ENCODE data around the gene SMNDC1. TPM values are rescaled to one million over a fixed set of nuclear protein-coding genes. Genes with fewer than 3 reads are reported as not detected.

The SMNDC1 gene
- total RNA-seq, 6 donors from 2014 or later: 13.5 to 28.2 (median 22.9) TPM

GRCh38 chr10:110313674-110314073 lies 9.0 kb upstream of the SMNDC1 start:
- Histone ChIP-seq H3K4me3 (no peak overlapping the region), H3K27me3 (no peaks in the 10 kb centered on the region), H3K9me3 (no peaks in the 10 kb centered on the region), H3K27ac (no peak overlapping the region), H3K36me3 (no peaks in the 10 kb centered on the region), H3K4me1 (peaks cover 0 to 4% (median 1%) of the 10 kb centered on the region in 4 donors)
- ATAC-seq (ENCODE audit: low FRiP score in 2 of 2): no peak
- 74 to 78% methylated on average over 2 of the region's 2 CpGs for WGBS, 2 donors
- DNase-seq: no peak
- TF ChIP-seq CTCF (IDR thresholded peaks at IDR 0.05) (no peak), POLR2AphosphoS5 (IDR thresholded peaks at IDR 0.05) (no peak), POLR2A (IDR thresholded peaks at IDR 0.05) (no peak), EP300 (IDR thresholded peaks at IDR 0.05) (no peak)

GRCh38 chr10:110312206-110312605 lies 7.5 kb upstream of the SMNDC1 start:
- Histone ChIP-seq H3K36me3 (no peaks in the 10 kb centered on the region), H3K4me1 (peaks cover 0 to 4% (median 1%) of the 10 kb centered on the region in 4 donors), H3K27ac (no peak overlapping the region), H3K4me3 (no peak overlapping the region), H3K27me3 (no peaks in the 10 kb centered on the region), H3K9me3 (no peaks in the 10 kb centered on the region)
- DNase-seq: no peak
- 75 to 84% methylated on average over 2 of the region's 2 CpGs for WGBS, 2 donors
- TF ChIP-seq EP300 (IDR thresholded peaks at IDR 0.05) (no peak), POLR2AphosphoS5 (IDR thresholded peaks at IDR 0.05) (no peak), CTCF (IDR thresholded peaks at IDR 0.05) (no peak), POLR2A (IDR thresholded peaks at IDR 0.05) (no peak)
- no peak for ATAC-seq (ENCODE audit: low FRiP score in 2 of 2)

- 4 to 9% methylated on average over 3 of the region's 3 CpGs for WGBS, 2 donors
- Histone ChIP-seq H3K36me3 (no peaks in the 10 kb centered on the region), H3K9me3 (no peaks in the 10 kb centered on the region), H3K27me3 (no peaks in the 10 kb centered on the region), H3K4me3 (no peak overlapping the region), H3K27ac (no peak overlapping the region), H3K4me1 (peaks cover 0 to 4% (median 2%) of the 10 kb centered on the region in 4 donors)
- peak in 1 of 2 donors; percentile 81 for ATAC-seq (ENCODE audit: low FRiP score in 2 of 2)
- TF ChIP-seq CTCF (IDR thresholded peaks at IDR 0.05): peak; percentile 48 to 74 (median 64)
- no peak for TF ChIP-seq EP300 (IDR thresholded peaks at IDR 0.05)
- TF ChIP-seq POLR2A (IDR thresholded peaks at IDR 0.05): no peak
- peak in 1 of 2 donors; percentile 38 for DNase-seq
These were observed 6.7 kb upstream of the SMNDC1 start for GRCh38 chr10:110311357-110311949.

GRCh38 chr10:110310741-110311140 lies 6.0 kb upstream of the SMNDC1 start:
- Histone ChIP-seq H3K4me1 (peaks cover 3 to 11% (median 7%) of the 10 kb centered on the region in 4 donors), H3K36me3 (no peaks in the 10 kb centered on the region), H3K27ac (no peak overlapping the region), H3K27me3 (no peaks in the 10 kb centered on the region), H3K4me3 (no peak overlapping the region), H3K9me3 (no peaks in the 10 kb centered on the region)
- WGBS, 2 donors: 22 to 32% methylated on average over 3 of the region's 3 CpGs
- no peak for ATAC-seq (ENCODE audit: low FRiP score in 2 of 2)
- no peak for DNase-seq
- TF ChIP-seq POLR2A (IDR thresholded peaks at IDR 0.05) (no peak), POLR2AphosphoS5 (IDR thresholded peaks at IDR 0.05) (no peak), CTCF (IDR thresholded peaks at IDR 0.05) (no peak), EP300 (IDR thresholded peaks at IDR 0.05) (no peak)

- WGBS, 2 donors: 43 to 52% methylated on average over 4 of the region's 4 CpGs
- Histone ChIP-seq H3K4me1 (peaks cover 19 to 23% (median 23%) of the 10 kb centered on the region in 4 donors), H3K27ac (no peak overlapping the region), H3K27me3 (no peaks in the 10 kb centered on the region), H3K9me3 (no peaks in the 10 kb centered on the region), H3K36me3 (peaks cover 0 to 3% (median 1%) of the 10 kb centered on the region in 4 donors), H3K4me3 (no peak overlapping the region)
- TF ChIP-seq POLR2AphosphoS5 (IDR thresholded peaks at IDR 0.05): no peak
- TF ChIP-seq POLR2A (IDR thresholded peaks at IDR 0.05): no peak
- no peak for TF ChIP-seq CTCF (IDR thresholded peaks at IDR 0.05)
- TF ChIP-seq EP300 (IDR thresholded peaks at IDR 0.05): no peak
- DNase-seq (no peak), ATAC-seq (ENCODE audit: low FRiP score in 2 of 2) (no peak)
These were observed 3.1 kb upstream of the SMNDC1 start for GRCh38 chr10:110307805-110308204.
